Heart right ventricle (tissue), 16 donors: ENCODE data around the gene MNX1. TPM values are rescaled to one million over a fixed set of nuclear protein-coding genes. Genes with fewer than 3 reads are reported as not detected.

Source experiments
- ATAC-seq, 8 donors: fragments of 200-7000 bp; cut with Tn5 transposase; one replicate each; pipeline ENCODE4 v1.9.1; 2020; ENCODE audit warnings: mild to moderate bottlenecking in 8 of 8, moderate library complexity in 8 of 8, moderate number of reproducible peaks in 1 of 8
- DNase-seq, 2 donors: peaks; one replicate each; pipeline ENCODE4 v3.0.0-alpha.2; 2020
- H3K27ac ChIP-seq, 10 donors: fragments of 200-600 bp; sonication (generic) in 2 of 10; one replicate each; pipeline versions ENCODE4 v1.5.0 to v1.8.0; 2020 to 2022; ENCODE audit warnings: mild to moderate bottlenecking in 3 of 10
- H3K27me3 ChIP-seq, 7 donors: fragments of 200-600 bp; one replicate each; pipeline ENCODE4 v1.8.0; 2021 to 2022; ENCODE audit warnings: mild to moderate bottlenecking in 2 of 7
- H3K36me3 ChIP-seq, 9 donors: fragments of 200-600 bp; sonication (generic) in 1 of 9; one replicate each; pipeline versions ENCODE4 v1.5.0 to v1.8.0; 2020 to 2022; ENCODE audit warnings: mild to moderate bottlenecking in 2 of 9
- H3K4me1 ChIP-seq, 9 donors: fragments of 200-600 bp; sonication (generic) in 1 of 9; one replicate each; pipeline versions ENCODE4 v1.5.0 to v1.8.0; 2020 to 2022; ENCODE audit warnings: mild to moderate bottlenecking in 4 of 9
- H3K4me3 ChIP-seq, 10 donors: fragments of 200-600 bp; sonication (generic) in 2 of 10; one replicate each; pipeline versions ENCODE4 v1.5.0 to v1.8.0; 2020 to 2022; ENCODE audit warnings: mild to moderate bottlenecking in 7 of 10, moderate library complexity in 2 of 10
- H3K9me3 ChIP-seq, 11 donors: fragments of 200-600 bp in 10 of 11; sonication (generic) in 2 of 11; one replicate each; pipeline versions ENCODE4 v1.5.0 to v1.8.0; 2013 to 2022; ENCODE audit warnings: mild to moderate bottlenecking in 2 of 11, control low read depth in 1 of 11, moderate library complexity in 1 of 11
- WGBS, 2 donors: extraction: QIAGEN DNeasy Blood & Tissue Kit; methylation state at CpG; one replicate each; pipeline ENCODE4 v1.1.7; 2013; ENCODE audit warnings: inconsistent platforms in 1 of 2; 5-methylcytosine and 5-hydroxymethylcytosine counted together
- intact Hi-C, 10 donors: fragments of 100-400 bp; cut with DNase I; formaldehyde crosslinking; loops; one replicate each; pipeline versions ENCODE4 v1.11.1 to v1.14.2; 2022
- polyA plus RNA-seq, 2 donors: library from polyadenylated mRNA; stranded (reverse); fragments of 200-250 nt; gene quantifications; one replicate each; pipeline ENCODE4 v1.2.3, GENCODE V29; 2013
- total RNA-seq, 10 donors: library from RNA; stranded (reverse); fragmentation: NEBNext Ultra II Directional in 3 of 10; extraction: Animal tissue kit (Norgen Biotek cat#: 25700) in 3 of 10; gene quantifications; one replicate each; pipeline versions ENCODE4 v1.2.1 to v1.2.4, GENCODE V29; 2021 to 2023
- TF ChIP-seq, protein P1 (sequence below), 9 donors: fragments of 200-600 bp; sonication (generic) in 2 of 9; IDR thresholded peaks; one replicate each; pipeline versions ENCODE4 v1.5.0 to v1.8.0; 2021 to 2022; ENCODE audit warnings: antibody characterized with exemption in 9 of 9, mild to moderate bottlenecking in 5 of 9, moderate library complexity in 1 of 9
- donor health status: Arrhythmogenic right ventricular cardiomyopathy.
- donor health status: ischemic (EF 13 %, LVEDD 7.1; RV severe dilation, severe dysfunction).
- donor health status: healthy with polysubstance abuse.
- donor health status: DM: no; HTN: yes; CAD: no.
- donor health status: DM: no; HTN: no; CAD: no.
- donor health status: ischemic (EF 25% LVEDD 6.9; RV normal size, moderate dysfunction).
- donor health status: ischemic (EF 25% LVEDD 5.7; RV mildly dilated, moderate dysfunction).
- donor health status: healthy.
- donor health status: DM: yes; HTN: yes; CAD: no.
- donor health status: Ischemic cardiomyopathy.
- donor health status: ischemic (EF 35%, LVEDD 5.7; RV mildly dilated, moderate dysfunction).
- donor health status: nonischemic (EF 11% LVEDD 7.7; RV severe dilation, severe dysfunction).
- donor health status: DM: yes; HTN: yes; CAD: no.
- donor health status: PGD.
- donor health status: ischemic (EF 29% LVEDD 5.4; RV normal size, mild dysfunction).
- donor health status: nonischemic (EF 23%, LVEDD 6.1; RV moderate dilation, normal function).

Gene MNX1
- total and polyA plus RNA-seq, 12 donors = not detected

DNA sequence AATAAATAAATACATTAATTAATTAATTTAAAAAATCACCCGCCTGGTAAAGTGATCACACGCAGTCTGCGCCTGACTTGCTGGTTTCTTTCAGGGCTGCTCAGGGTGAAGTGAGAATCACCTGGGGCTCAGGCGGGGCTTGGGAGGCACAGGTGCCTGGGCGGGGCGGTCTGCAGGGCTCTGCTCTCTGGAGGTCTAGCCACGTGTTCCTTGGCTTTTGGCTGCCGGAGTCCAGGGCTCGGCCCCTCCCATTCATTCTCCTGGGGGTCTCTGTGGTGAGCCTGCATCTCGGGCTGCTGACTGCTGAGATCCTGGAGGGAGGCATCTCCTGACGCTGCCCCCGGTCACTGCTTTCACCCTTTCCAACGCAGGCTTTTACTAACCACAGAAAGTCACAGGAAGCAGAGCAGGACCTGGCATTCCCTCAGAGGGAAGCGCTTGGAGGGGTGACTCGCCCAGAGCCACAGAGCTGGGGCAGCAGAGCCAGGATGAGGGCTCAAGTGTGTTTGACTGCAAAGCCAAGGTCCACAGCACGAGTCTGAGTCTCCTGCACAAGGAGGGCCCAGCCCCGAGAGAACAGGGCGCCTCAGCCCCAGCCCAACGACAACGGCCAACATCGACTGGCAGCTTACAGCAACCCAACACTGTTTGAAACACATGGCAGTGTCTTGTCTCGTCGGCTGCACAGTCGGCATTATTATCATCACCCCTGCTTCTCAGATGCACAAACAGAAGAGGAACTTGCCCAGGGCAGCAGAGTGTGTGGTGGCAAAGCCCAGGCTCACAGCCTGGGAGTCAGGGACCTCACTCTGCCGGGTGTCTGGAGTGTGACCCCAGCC, 22.4 kb upstream of the MNX1 start:
- Histone ChIP-seq H3K36me3 (no peaks in the 10 kb centered on the region), H3K9me3 (peaks cover 0 to 15% (median 8%) of the 10 kb centered on the region in 11 donors), H3K27me3 (peaks cover 4 to 79% (median 67%) of the 10 kb centered on the region in 7 donors), H3K4me3 (no peak overlapping the region), H3K27ac (no peak overlapping the region), H3K4me1 (no peaks in the 10 kb centered on the region)
- intact Hi-C loops = no loop called here
- ATAC-seq = no peak
- WGBS, 2 donors = 62 to 64% methylated on average over 25 of the region's 25 CpGs
- TF ChIP-seq, protein P1, sequence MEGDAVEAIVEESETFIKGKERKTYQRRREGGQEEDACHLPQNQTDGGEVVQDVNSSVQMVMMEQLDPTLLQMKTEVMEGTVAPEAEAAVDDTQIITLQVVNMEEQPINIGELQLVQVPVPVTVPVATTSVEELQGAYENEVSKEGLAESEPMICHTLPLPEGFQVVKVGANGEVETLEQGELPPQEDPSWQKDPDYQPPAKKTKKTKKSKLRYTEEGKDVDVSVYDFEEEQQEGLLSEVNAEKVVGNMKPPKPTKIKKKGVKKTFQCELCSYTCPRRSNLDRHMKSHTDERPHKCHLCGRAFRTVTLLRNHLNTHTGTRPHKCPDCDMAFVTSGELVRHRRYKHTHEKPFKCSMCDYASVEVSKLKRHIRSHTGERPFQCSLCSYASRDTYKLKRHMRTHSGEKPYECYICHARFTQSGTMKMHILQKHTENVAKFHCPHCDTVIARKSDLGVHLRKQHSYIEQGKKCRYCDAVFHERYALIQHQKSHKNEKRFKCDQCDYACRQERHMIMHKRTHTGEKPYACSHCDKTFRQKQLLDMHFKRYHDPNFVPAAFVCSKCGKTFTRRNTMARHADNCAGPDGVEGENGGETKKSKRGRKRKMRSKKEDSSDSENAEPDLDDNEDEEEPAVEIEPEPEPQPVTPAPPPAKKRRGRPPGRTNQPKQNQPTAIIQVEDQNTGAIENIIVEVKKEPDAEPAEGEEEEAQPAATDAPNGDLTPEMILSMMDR (IDR thresholded peaks at IDR 0.05) = no peak
- no peak for DNase-seq

DNA sequence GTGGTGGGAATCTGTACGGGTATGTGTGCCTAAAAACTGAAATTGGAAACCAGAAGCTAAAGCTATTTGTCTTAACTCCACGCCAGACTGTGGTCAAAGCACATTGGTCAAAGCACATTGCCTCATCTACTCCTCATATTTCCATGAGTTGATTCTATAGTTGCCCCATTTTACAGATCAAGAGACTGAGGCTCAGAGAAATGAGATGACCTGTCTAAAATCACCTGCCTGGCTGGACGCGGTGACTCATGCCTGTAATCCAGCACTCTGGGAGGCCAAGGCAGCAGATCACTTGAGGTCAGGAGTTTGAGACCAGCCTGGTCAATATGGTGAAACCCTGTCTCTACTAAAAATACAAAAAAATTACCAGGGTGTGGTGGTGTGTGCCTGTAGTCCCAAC, 21.7 kb upstream of the MNX1 start:
- WGBS, 2 donors = 83 to 87% methylated on average over 4 of the region's 4 CpGs
- no peaks in the 10 kb centered on the region for H3K4me1 ChIP-seq
- H3K4me3 ChIP-seq = no peak overlapping the region
- H3K27me3 ChIP-seq = peaks cover 4 to 80% (median 71%) of the 10 kb centered on the region in 7 donors
- TF ChIP-seq, protein P1 (IDR thresholded peaks at IDR 0.05) = no peak
- peaks cover 0 to 15% (median 8%) of the 10 kb centered on the region in 11 donors for H3K9me3 ChIP-seq
- no peak for ATAC-seq
- no peak for DNase-seq
- intact Hi-C loops = no loop called here
- H3K27ac ChIP-seq = no peak overlapping the region
- no peaks in the 10 kb centered on the region for H3K36me3 ChIP-seq

DNA sequence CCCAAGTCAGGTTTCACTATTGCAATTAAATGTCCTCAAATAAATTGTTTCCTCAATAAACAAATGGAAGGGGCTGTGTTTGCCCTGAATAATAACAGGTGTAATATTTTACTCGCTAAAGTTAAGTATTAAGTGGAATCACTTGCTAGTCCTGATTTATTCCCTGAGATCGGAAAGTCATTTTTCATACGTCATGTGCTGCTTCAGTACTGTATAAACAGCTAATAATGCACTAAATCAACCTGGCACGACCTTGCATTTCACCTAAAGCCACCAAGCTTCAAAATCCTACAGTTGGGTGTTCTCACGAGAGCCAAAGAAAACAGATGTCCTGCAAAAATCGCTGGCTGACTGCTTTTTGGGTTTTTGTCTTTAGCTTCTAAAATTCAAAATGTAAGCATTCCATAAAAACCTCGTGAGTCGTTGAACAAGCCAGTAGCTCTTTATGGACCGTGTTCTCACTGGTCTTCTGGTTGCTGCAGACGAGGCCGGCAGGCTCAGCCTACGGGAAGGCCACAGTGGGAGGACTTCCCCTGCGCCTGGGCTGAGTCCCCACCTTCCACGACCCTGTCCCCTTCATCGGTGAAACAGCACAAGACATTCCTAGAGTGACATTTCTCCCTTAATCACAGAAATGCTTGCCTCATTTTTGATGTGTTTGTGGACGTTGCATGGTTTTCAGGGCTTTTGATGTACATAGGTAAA, 17.9 kb upstream of the MNX1 start:
- DNase-seq (no peak), ATAC-seq (no peak)
- no peak overlapping the region for H3K4me3 ChIP-seq
- intact Hi-C loops = no loop called here
- no peak overlapping the region for H3K27ac ChIP-seq
- H3K27me3 ChIP-seq = peaks cover 9 to 100% (median 90%) of the 10 kb centered on the region in 7 donors
- H3K4me1 ChIP-seq = no peaks in the 10 kb centered on the region
- WGBS, 2 donors = 67 to 68% methylated on average over 16 of the region's 16 CpGs
- no peaks in the 10 kb centered on the region for H3K36me3 ChIP-seq
- TF ChIP-seq, protein P1 (IDR thresholded peaks at IDR 0.05) = no peak
- no peaks in the 10 kb centered on the region for H3K9me3 ChIP-seq

DNA sequence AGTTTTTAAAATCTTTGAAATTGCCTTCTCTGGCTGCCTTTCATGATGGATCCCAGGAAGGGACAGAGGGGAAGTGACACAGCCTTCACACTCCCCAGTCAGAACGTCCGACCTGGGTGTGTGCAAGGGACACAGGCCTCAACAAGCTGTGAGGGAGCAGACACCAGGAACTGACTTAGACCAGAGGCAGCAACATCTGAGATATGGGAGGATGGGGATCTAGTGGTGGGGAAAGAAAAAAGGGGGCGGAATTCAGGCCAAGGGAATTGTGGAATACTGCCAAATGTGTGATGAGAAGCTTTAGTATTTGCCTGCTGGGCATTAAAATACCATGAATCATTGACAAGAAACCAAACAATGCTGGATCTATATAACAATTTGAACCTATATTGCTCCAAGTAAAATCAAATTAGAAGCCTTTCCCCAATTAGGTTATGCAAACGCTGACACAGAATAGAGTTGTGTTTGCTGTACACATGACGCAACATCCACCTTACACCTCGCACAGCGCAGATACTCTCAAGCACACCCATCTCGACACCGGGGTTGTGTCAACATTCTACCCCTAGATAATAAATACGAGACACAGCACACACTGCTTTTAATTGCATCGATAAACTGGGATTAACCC, 17.2 kb upstream of the MNX1 start:
- TF ChIP-seq, protein P1 (IDR thresholded peaks at IDR 0.05) = no peak
- Histone ChIP-seq H3K4me3 (no peak overlapping the region), H3K4me1 (no peaks in the 10 kb centered on the region), H3K36me3 (no peaks in the 10 kb centered on the region), H3K27ac (no peak overlapping the region), H3K9me3 (no peaks in the 10 kb centered on the region), H3K27me3 (peaks cover 9 to 100% (median 92%) of the 10 kb centered on the region in 7 donors)
- ATAC-seq (no peak), DNase-seq (no peak)
- WGBS, 2 donors = 77 to 79% methylated on average over 11 of the region's 11 CpGs
- intact Hi-C loops = no loop called here
